ENCODE measurements around the gene DUSP10. TPM values are rescaled to one million over a fixed set of nuclear protein-coding genes. Genes with fewer than 3 reads are reported as not detected.

DUSP10 gene
- total RNA-seq, 1 experiment from 2014 or later, result 1.7 TPM

DNA sequence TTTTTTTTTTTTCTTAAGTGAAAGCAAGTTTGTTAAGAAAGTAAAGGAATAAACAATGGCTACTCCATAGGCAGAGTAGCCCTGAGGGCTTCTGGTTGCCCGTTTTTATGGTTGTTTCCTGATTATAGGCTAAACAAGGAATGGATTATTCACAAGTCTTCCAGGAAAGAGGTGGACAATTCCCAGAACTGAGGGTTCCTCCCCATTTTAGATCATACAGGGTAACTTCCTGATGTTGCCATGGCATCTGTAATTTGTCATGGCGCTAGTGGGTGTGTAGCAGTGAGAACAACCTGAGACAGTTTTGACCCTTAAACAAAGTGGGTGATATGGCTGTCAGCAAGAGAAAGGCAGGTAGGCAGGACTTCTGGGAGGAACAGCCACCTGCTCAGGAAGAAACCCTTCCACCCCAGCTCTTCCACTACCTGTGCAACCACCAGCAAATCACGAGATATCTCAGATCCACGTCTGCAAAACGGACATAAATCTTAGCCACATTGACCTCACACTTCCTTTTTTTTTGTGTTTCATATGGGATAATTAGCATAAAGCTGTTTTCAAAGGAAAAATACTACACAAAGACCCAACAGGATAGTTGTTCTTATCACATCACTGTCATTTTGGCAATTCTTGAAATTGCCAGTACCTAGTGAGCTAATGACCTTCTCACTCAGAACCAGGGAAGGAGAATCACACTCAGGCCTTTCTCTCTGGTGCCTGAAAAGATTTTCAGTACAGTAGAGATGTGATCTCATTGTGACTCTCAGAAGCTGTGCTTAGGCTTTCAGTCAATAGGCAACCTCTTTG lies 34.8 kb upstream of the DUSP10 start:
- H3K4me2 ChIP-seq (ENCODE audit: low read length), result no peak overlapping the region
- RAD21 ChIA-PET (ENCODE audit: low non-redundant PET in 1 of 2, low total read pairs in 2 of 2, uncharacterized antibody in 2 of 2, unreplicated experiment in 2 of 2), result no interaction called here
- no peaks in the 10 kb centered on the region for H3K36me3 ChIP-seq (ENCODE audit: control insufficient read depth in 1 of 2, insufficient read depth in 2 of 2, low read length in 2 of 2)
- no peak overlapping the region for H3K27ac ChIP-seq (ENCODE audit: low read depth, low read length)
- H3K9me2 ChIP-seq (ENCODE audit: insufficient read depth), result no peaks in the 10 kb centered on the region
- intact Hi-C loops (cut with micrococcal nuclease), result no loop called here
- no peak overlapping the region for H3K9ac ChIP-seq (ENCODE audit: low read length)
- no peaks in the 10 kb centered on the region for H3K27me3 ChIP-seq (ENCODE audit: insufficient read depth, low read length)
- no peaks in the 10 kb centered on the region for H4K20me1 ChIP-seq (ENCODE audit: insufficient read depth)
- no peak for TF ChIP-seq POLR2AphosphoS5 (IDR thresholded peaks at IDR 0.05; ENCODE audit: low read depth, low read length)
- TF ChIP-seq, protein P1, sequence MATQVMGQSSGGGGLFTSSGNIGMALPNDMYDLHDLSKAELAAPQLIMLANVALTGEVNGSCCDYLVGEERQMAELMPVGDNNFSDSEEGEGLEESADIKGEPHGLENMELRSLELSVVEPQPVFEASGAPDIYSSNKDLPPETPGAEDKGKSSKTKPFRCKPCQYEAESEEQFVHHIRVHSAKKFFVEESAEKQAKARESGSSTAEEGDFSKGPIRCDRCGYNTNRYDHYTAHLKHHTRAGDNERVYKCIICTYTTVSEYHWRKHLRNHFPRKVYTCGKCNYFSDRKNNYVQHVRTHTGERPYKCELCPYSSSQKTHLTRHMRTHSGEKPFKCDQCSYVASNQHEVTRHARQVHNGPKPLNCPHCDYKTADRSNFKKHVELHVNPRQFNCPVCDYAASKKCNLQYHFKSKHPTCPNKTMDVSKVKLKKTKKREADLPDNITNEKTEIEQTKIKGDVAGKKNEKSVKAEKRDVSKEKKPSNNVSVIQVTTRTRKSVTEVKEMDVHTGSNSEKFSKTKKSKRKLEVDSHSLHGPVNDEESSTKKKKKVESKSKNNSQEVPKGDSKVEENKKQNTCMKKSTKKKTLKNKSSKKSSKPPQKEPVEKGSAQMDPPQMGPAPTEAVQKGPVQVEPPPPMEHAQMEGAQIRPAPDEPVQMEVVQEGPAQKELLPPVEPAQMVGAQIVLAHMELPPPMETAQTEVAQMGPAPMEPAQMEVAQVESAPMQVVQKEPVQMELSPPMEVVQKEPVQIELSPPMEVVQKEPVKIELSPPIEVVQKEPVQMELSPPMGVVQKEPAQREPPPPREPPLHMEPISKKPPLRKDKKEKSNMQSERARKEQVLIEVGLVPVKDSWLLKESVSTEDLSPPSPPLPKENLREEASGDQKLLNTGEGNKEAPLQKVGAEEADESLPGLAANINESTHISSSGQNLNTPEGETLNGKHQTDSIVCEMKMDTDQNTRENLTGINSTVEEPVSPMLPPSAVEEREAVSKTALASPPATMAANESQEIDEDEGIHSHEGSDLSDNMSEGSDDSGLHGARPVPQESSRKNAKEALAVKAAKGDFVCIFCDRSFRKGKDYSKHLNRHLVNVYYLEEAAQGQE (IDR thresholded peaks at IDR 0.05; ENCODE audit: low read depth), result no peak
- TF ChIP-seq JUND (IDR thresholded peaks at IDR 0.05), result no peak
- TF ChIP-seq ZNF274 (IDR thresholded peaks at IDR 0.05; ENCODE audit: low read depth, low read length), result no peak
- TF ChIP-seq, protein P2, sequence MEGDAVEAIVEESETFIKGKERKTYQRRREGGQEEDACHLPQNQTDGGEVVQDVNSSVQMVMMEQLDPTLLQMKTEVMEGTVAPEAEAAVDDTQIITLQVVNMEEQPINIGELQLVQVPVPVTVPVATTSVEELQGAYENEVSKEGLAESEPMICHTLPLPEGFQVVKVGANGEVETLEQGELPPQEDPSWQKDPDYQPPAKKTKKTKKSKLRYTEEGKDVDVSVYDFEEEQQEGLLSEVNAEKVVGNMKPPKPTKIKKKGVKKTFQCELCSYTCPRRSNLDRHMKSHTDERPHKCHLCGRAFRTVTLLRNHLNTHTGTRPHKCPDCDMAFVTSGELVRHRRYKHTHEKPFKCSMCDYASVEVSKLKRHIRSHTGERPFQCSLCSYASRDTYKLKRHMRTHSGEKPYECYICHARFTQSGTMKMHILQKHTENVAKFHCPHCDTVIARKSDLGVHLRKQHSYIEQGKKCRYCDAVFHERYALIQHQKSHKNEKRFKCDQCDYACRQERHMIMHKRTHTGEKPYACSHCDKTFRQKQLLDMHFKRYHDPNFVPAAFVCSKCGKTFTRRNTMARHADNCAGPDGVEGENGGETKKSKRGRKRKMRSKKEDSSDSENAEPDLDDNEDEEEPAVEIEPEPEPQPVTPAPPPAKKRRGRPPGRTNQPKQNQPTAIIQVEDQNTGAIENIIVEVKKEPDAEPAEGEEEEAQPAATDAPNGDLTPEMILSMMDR (IDR thresholded peaks at IDR 0.05 in 2 of 3, conservative IDR thresholded peaks at IDR 0.05 in 1 of 3; ENCODE audit: borderline replicate concordance in 1 of 3, insufficient read depth in 1 of 3, low read depth in 2 of 3, low read length in 2 of 3), result no peak
- TF ChIP-seq, protein P3, sequence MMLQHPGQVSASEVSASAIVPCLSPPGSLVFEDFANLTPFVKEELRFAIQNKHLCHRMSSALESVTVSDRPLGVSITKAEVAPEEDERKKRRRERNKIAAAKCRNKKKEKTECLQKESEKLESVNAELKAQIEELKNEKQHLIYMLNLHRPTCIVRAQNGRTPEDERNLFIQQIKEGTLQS (IDR thresholded peaks at IDR 0.05), result no peak
- TF ChIP-seq, protein P4, sequence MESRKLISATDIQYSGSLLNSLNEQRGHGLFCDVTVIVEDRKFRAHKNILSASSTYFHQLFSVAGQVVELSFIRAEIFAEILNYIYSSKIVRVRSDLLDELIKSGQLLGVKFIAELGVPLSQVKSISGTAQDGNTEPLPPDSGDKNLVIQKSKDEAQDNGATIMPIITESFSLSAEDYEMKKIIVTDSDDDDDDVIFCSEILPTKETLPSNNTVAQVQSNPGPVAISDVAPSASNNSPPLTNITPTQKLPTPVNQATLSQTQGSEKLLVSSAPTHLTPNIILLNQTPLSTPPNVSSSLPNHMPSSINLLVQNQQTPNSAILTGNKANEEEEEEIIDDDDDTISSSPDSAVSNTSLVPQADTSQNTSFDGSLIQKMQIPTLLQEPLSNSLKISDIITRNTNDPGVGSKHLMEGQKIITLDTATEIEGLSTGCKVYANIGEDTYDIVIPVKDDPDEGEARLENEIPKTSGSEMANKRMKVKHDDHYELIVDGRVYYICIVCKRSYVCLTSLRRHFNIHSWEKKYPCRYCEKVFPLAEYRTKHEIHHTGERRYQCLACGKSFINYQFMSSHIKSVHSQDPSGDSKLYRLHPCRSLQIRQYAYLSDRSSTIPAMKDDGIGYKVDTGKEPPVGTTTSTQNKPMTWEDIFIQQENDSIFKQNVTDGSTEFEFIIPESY (IDR thresholded peaks at IDR 0.05; ENCODE audit: extremely low read depth, insufficient replicate concordance, low read length), result no peak
- TF ChIP-seq SRF (IDR thresholded peaks at IDR 0.05; ENCODE audit: low read depth), result no peak
- TF ChIP-seq POLR2A (IDR thresholded peaks at IDR 0.05; ENCODE audit: borderline replicate concordance, extremely low read depth, insufficient read depth, insufficient read length), result no peak
- H3K4me1 ChIP-seq (ENCODE audit: control insufficient read depth in 1 of 2, insufficient read depth in 2 of 2, low read length in 2 of 2), result no peaks in the 10 kb centered on the region
- CTCF ChIA-PET, result no interaction called here
- BruUV-seq (replicated peaks), result no TSS peak
- ATAC-seq (no peak), DNase-seq (ENCODE audit: low read depth, low spot score) (no peak)
- H3K4me3 ChIP-seq (replicated peaks in 1 of 2; ENCODE audit: low read depth in 1 of 2, low read length in 2 of 2), result no peak overlapping the region
- no peaks in the 10 kb centered on the region for H3K79me2 ChIP-seq (ENCODE audit: insufficient read depth, low read length)
- H2AFZ ChIP-seq (ENCODE audit: low read depth, low read length, poor library complexity, severe bottlenecking), result no peak overlapping the region
- H3K9me3 ChIP-seq (ENCODE audit: control insufficient read depth in 1 of 2, insufficient read depth in 1 of 2, low read depth in 1 of 2, low read length in 2 of 2), result no peaks in the 10 kb centered on the region
- POLR2A ChIA-PET, result no interaction called here

All from HCT116 (cell line).